ENCODE measurements around the gene MVB12B.

DNA sequence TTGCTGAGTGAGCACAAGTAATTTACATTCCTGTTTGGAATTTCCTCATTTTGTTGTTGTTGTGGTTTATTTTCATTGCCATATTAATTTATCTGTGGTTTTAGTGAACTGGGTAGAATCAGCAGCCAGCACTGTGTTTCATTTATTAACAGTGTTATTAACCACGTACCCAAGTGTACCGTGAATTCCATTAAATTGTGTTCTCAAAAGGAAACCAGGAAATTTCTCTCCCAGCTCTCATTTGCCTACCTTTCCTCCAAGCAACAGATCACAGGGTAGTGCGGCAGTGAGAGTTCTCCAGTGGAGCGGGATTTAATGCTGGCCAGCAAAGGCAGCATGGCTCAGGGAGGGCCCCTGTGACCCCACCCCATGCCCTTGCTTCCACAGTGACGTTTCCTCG is 54.6 kb downstream of the MVB12B start:
- TF ChIP-seq, protein P1, sequence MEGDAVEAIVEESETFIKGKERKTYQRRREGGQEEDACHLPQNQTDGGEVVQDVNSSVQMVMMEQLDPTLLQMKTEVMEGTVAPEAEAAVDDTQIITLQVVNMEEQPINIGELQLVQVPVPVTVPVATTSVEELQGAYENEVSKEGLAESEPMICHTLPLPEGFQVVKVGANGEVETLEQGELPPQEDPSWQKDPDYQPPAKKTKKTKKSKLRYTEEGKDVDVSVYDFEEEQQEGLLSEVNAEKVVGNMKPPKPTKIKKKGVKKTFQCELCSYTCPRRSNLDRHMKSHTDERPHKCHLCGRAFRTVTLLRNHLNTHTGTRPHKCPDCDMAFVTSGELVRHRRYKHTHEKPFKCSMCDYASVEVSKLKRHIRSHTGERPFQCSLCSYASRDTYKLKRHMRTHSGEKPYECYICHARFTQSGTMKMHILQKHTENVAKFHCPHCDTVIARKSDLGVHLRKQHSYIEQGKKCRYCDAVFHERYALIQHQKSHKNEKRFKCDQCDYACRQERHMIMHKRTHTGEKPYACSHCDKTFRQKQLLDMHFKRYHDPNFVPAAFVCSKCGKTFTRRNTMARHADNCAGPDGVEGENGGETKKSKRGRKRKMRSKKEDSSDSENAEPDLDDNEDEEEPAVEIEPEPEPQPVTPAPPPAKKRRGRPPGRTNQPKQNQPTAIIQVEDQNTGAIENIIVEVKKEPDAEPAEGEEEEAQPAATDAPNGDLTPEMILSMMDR (IDR thresholded peaks at IDR 0.05) = no peak
- no peak for TF ChIP-seq POLR2A (IDR thresholded peaks at IDR 0.05)
